ENCODE measurements around the gene FUT2.

FUT2 gene

DNA sequence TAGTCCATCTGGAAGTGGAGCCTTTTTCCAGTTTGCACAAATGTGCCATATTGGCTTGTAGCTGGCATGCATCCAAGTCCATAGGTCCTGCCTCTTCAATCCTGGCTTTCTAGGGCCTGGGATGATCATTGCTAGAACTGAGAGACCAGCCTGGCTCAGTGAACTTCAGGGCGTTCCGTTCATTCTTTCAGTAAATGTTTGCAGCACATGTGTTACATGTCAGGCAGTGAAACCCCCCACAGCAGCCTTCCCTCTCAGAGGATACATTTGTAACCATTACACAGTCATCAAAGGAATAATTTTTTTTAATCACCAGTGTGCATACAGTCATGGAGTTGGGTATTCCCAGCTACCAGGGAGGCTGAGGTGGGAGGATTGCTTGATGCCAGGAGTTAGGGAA lies 9.7 kb downstream of the FUT2 start:
- H3K4me3 ChIP-seq (ENCODE audit: low read length, poor library complexity, severe bottlenecking): no peak overlapping the region
- H3K9me3 ChIP-seq (ENCODE audit: insufficient read depth, low read depth, low read length): no peaks in the 10 kb centered on the region
- no peaks in the 10 kb centered on the region for H3K4me1 ChIP-seq (ENCODE audit: insufficient read depth, low read length, poor library complexity, severe bottlenecking)
- no peak overlapping the region for H3K9ac ChIP-seq (ENCODE audit: low read depth, low read length, poor library complexity, severe bottlenecking)
- H3K4me2 ChIP-seq (ENCODE audit: low read depth, low read length, poor library complexity, severe bottlenecking): no peak overlapping the region
- no peaks in the 10 kb centered on the region for H3K9me2 ChIP-seq (replicated peaks; ENCODE audit: low read depth, low read length)
- H3K27me3 ChIP-seq (ENCODE audit: insufficient read depth, low read length, poor library complexity, severe bottlenecking): no peaks in the 10 kb centered on the region
- no peak for TF ChIP-seq EZH2phosphoT487 (IDR thresholded peaks at IDR 0.05; ENCODE audit: borderline replicate concordance)
- TF ChIP-seq, protein P1, sequence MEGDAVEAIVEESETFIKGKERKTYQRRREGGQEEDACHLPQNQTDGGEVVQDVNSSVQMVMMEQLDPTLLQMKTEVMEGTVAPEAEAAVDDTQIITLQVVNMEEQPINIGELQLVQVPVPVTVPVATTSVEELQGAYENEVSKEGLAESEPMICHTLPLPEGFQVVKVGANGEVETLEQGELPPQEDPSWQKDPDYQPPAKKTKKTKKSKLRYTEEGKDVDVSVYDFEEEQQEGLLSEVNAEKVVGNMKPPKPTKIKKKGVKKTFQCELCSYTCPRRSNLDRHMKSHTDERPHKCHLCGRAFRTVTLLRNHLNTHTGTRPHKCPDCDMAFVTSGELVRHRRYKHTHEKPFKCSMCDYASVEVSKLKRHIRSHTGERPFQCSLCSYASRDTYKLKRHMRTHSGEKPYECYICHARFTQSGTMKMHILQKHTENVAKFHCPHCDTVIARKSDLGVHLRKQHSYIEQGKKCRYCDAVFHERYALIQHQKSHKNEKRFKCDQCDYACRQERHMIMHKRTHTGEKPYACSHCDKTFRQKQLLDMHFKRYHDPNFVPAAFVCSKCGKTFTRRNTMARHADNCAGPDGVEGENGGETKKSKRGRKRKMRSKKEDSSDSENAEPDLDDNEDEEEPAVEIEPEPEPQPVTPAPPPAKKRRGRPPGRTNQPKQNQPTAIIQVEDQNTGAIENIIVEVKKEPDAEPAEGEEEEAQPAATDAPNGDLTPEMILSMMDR (conservative IDR thresholded peaks at IDR 0.05; ENCODE audit: low read length): no peak
- no peaks in the 10 kb centered on the region for H3K79me2 ChIP-seq (ENCODE audit: insufficient read depth, low read length)
- no peak overlapping the region for H2AFZ ChIP-seq (ENCODE audit: low read length)
- H3K36me3 ChIP-seq (ENCODE audit: insufficient read depth, low read length): no peaks in the 10 kb centered on the region
- no peaks in the 10 kb centered on the region for H4K20me1 ChIP-seq (ENCODE audit: insufficient read depth, low read length, poor library complexity, severe bottlenecking)
- no peaks in the 10 kb centered on the region for H3F3A ChIP-seq (ENCODE audit: low read depth)

DNA sequence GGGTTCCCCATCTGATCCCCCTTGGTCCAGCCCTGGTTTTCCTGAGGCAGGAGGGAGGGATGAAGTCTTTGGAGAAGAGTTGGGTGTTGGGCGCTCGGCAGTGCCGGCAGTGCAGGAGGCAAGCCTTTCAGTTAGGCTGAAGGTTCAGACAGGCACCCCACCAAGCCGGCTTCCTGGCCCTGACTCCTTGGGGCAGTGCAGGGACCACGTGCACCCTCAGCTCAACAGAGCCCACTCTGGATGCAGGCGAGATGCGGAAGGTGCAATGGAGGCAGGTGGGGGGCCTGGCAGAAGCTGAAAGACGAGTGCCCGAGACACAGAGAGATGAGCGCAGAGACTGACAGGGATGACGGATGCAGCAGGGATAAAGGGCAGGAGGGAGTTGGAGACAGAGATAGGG lies 12.7 kb downstream of the FUT2 start:
- TF ChIP-seq, protein P1 (conservative IDR thresholded peaks at IDR 0.05; ENCODE audit: low read length): no peak
- no peak for TF ChIP-seq EZH2phosphoT487 (IDR thresholded peaks at IDR 0.05; ENCODE audit: borderline replicate concordance)
- Histone ChIP-seq H3K4me1 (ENCODE audit: insufficient read depth, low read length, poor library complexity, severe bottlenecking) (peaks cover 9% of the 10 kb centered on the region), H3F3A (ENCODE audit: low read depth) (no peaks in the 10 kb centered on the region), H3K79me2 (ENCODE audit: insufficient read depth, low read length) (peaks cover 4% of the 10 kb centered on the region), H3K9me2 (replicated peaks; ENCODE audit: low read depth, low read length) (no peaks in the 10 kb centered on the region), H4K20me1 (ENCODE audit: insufficient read depth, low read length, poor library complexity, severe bottlenecking) (no peaks in the 10 kb centered on the region), H3K4me3 (ENCODE audit: low read length, poor library complexity, severe bottlenecking) (no peak overlapping the region), H3K9me3 (ENCODE audit: insufficient read depth, low read depth, low read length) (no peaks in the 10 kb centered on the region), H3K4me2 (ENCODE audit: low read depth, low read length, poor library complexity, severe bottlenecking) (no peak overlapping the region), H2AFZ (ENCODE audit: low read length) (no peak overlapping the region), H3K36me3 (ENCODE audit: insufficient read depth, low read length) (no peaks in the 10 kb centered on the region), H3K9ac (ENCODE audit: low read depth, low read length, poor library complexity, severe bottlenecking) (no peak overlapping the region), H3K27me3 (ENCODE audit: insufficient read depth, low read length, poor library complexity, severe bottlenecking) (no peaks in the 10 kb centered on the region)

DNA sequence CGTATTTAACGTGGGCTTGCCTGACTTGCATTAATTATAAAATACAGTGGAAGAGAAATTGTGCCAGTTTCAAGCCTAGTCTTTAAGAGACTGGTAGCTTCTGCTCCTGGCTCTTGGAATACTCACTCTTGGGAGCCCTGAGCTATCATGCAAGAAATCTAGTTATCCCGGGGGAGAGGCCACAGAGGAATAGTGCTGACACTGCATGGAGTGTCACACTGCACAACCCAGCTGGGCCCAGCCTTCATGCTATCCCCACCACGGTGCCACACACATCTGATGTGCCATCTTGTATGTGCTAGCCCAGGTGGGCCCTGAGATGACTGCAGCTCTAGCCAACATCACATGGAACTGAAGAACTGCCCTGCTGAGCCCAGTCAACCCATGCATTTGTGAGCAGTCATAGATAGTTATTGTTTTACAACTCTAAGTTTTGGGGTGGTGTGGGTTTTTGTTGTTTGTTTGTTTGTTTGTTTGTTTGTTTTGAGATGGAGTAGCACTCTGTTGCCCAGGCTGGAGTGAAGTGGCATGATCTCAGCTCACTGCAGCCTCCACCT lies 15.4 kb downstream of the FUT2 start:
- Histone ChIP-seq H3K9me3 (ENCODE audit: insufficient read depth, low read depth, low read length) (no peaks in the 10 kb centered on the region), H3K4me3 (ENCODE audit: low read length, poor library complexity, severe bottlenecking) (no peak overlapping the region), H3F3A (ENCODE audit: low read depth) (no peaks in the 10 kb centered on the region), H3K27me3 (ENCODE audit: insufficient read depth, low read length, poor library complexity, severe bottlenecking) (no peaks in the 10 kb centered on the region), H3K4me2 (ENCODE audit: low read depth, low read length, poor library complexity, severe bottlenecking) (no peak overlapping the region), H2AFZ (ENCODE audit: low read length) (no peak overlapping the region), H3K36me3 (ENCODE audit: insufficient read depth, low read length) (no peaks in the 10 kb centered on the region), H3K79me2 (ENCODE audit: insufficient read depth, low read length) (peaks cover 17% of the 10 kb centered on the region), H4K20me1 (ENCODE audit: insufficient read depth, low read length, poor library complexity, severe bottlenecking) (no peaks in the 10 kb centered on the region), H3K4me1 (ENCODE audit: insufficient read depth, low read length, poor library complexity, severe bottlenecking) (peaks cover 20% of the 10 kb centered on the region), H3K9ac (ENCODE audit: low read depth, low read length, poor library complexity, severe bottlenecking) (no peak overlapping the region), H3K9me2 (replicated peaks; ENCODE audit: low read depth, low read length) (no peaks in the 10 kb centered on the region)
- TF ChIP-seq, protein P1 (conservative IDR thresholded peaks at IDR 0.05; ENCODE audit: low read length): no peak
- no peak for TF ChIP-seq EZH2phosphoT487 (IDR thresholded peaks at IDR 0.05; ENCODE audit: borderline replicate concordance)

Data from Loucy (cell line).